Right lobe of liver (tissue), 4 donors: Measurements from ENCODE around the gene RUFY4.

ENCODE experiments used
- POLR2A ChIP-seq: fragments of 450-650 bp; IDR thresholded peaks from one replicate; pipeline ENCODE4 v1.6.1; 2017; ENCODE audit warnings: antibody characterized with exemption, mild to moderate bottlenecking
- TF ChIP-seq, protein P1 (sequence below), 4 donors: fragments of 200-600 bp in 3 of 4; fragments of 450-650 bp in 1 of 4; IDR thresholded peaks; one replicate each; pipeline versions ENCODE4 v1.5.1 to v1.8.0; 2016 to 2022; ENCODE audit warnings: antibody characterized with exemption in 4 of 4, mild to moderate bottlenecking in 2 of 4
- donor health status: DM: no; HTN: no; CAD: no.
- donor health status: DM: no; HTN: no; CAD: no.
- donor health status: DM: no; HTN: yes; CAD: no.

- TF ChIP-seq, protein P1, sequence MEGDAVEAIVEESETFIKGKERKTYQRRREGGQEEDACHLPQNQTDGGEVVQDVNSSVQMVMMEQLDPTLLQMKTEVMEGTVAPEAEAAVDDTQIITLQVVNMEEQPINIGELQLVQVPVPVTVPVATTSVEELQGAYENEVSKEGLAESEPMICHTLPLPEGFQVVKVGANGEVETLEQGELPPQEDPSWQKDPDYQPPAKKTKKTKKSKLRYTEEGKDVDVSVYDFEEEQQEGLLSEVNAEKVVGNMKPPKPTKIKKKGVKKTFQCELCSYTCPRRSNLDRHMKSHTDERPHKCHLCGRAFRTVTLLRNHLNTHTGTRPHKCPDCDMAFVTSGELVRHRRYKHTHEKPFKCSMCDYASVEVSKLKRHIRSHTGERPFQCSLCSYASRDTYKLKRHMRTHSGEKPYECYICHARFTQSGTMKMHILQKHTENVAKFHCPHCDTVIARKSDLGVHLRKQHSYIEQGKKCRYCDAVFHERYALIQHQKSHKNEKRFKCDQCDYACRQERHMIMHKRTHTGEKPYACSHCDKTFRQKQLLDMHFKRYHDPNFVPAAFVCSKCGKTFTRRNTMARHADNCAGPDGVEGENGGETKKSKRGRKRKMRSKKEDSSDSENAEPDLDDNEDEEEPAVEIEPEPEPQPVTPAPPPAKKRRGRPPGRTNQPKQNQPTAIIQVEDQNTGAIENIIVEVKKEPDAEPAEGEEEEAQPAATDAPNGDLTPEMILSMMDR (IDR thresholded peaks at IDR 0.05) = no peak
- no peak for TF ChIP-seq POLR2A
Measured at GRCh38 chr2:218123986-218124385, 54.9 kb downstream of the RUFY4 start.
